ENCODE results near the gene EPN3.

The EPN3 gene

DNA sequence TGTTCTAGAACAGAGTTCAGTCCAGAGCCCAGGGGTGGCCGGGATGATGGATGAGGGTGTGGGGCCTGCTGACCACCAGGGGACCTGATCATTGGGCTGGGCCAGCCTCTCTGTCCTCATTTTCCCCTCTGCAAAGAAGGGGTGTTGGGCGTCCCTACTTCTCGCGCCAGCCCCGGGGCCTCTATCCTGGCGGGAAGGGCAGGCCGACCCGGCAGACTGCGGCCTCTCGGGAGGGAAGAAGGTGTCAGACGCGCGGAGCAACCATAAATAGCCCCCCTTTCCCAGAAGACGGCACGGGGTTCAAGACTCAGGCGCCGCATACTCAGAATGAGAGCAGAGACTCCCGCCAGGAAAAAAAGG lies 26.0 kb downstream of the EPN3 start:
- no peak for TF ChIP-seq GATA3 (IDR thresholded peaks at IDR 0.05; ENCODE audit: low read depth, low read length)
- TF ChIP-seq GATA2 (IDR thresholded peaks at IDR 0.05; ENCODE audit: low read depth, low read length): no peak

DNA sequence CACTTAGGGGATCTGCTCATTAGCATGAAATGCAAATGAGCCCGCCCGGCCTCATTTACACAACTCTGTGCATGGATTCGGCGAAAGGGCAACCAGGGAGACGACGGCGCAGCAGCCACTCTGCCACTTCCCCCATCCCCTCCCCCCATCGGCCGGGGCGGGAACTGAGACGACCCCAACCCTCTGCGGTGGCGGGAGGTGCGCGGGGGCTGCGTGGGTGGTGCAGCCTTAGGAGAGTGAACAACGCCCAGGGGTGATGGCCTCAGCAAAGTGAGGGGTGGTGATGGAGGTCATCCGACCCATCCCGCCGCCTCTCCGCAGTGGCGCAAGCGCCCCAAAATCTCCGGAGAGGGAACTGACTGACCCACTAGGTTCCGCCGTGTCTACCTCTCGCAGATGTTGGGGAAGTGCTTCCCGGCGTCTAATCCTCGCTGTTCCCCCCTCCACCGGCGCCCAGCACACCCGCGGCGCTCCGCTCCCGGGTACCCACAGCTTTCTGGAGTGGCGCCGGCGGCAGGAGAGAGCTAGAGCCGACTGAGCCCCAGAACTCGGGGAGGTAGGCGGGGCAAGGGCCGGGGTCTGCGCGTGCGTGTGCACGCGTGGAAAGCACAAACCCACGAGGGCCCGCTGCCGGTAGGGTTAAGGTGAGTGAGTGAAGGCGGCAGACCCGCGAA lies 26.5 kb downstream of the EPN3 start:
- TF ChIP-seq GATA3 (IDR thresholded peaks at IDR 0.05; ENCODE audit: low read depth, low read length): no peak
- TF ChIP-seq GATA2 (IDR thresholded peaks at IDR 0.05; ENCODE audit: low read depth, low read length): no peak

DNA sequence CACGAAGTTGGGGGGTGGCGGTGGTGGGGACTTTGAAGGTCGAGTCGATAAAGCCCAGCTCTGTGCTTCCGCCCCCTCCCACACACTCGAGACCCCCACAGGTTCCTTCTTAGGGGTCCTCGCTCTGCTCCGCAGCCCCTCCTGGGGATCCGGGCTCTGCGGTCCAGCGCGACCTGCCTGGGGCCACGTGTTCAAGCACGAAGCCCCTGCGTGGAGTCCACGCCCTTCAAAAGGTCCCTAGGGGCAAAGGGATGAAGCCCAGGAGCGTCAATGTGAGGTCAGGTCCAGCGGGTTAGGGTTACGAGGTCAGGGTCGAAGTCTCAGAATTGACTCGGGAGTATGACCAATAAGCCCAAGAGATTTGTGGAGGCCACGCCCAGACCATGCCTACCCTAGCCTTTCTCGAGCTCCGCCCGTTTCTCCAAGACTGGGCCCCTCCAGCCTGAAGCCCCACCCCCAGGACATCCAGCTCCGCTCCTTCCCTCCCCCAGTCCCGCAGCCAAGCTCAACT lies 27.2 kb downstream of the EPN3 start:
- TF ChIP-seq GATA2 (IDR thresholded peaks at IDR 0.05; ENCODE audit: low read depth, low read length): no peak
- no peak for TF ChIP-seq GATA3 (IDR thresholded peaks at IDR 0.05; ENCODE audit: low read depth, low read length)

DNA sequence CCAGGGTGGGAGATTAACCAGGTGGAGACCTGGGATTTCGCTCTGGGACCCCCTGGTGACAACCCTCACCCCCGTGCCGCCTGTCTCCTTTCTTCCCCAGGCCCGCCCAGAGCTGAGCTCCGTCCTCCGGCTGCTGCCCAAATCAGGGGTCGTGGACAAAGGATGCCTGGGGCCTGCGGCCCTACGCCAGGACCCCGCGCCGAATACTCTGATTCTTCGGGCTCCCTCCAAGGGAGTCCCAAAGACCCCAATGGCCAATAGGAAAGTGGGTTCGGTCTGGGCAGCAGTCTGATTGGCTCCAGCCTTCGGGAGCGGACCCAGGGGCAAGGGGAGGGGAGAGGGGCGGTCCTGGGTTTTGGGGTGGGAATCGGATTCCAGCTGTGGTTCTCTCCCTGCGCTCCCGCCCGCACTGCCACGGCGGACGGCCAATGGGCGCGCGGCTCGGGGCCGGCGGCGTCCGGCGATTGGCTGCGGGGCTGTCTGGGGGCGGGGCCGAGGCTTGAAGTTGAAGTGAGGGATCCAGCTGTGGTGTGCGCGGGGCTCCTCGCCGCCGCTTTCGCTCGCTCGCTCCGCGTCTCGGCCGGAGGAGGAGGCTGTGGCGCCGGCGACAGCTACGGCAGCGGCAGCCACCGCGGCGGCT lies 27.8 kb downstream of the EPN3 start, which contains the start of gene CACNA1G:
CACNA1G (plus strand) TSS at position 531 of the 640 bp plus-strand sequence. CDS start 745 bp downstream, outside the sequence.
- no peak for TF ChIP-seq GATA3 (IDR thresholded peaks at IDR 0.05; ENCODE audit: low read depth, low read length)
- no peak for TF ChIP-seq GATA2 (IDR thresholded peaks at IDR 0.05; ENCODE audit: low read depth, low read length)

DNA sequence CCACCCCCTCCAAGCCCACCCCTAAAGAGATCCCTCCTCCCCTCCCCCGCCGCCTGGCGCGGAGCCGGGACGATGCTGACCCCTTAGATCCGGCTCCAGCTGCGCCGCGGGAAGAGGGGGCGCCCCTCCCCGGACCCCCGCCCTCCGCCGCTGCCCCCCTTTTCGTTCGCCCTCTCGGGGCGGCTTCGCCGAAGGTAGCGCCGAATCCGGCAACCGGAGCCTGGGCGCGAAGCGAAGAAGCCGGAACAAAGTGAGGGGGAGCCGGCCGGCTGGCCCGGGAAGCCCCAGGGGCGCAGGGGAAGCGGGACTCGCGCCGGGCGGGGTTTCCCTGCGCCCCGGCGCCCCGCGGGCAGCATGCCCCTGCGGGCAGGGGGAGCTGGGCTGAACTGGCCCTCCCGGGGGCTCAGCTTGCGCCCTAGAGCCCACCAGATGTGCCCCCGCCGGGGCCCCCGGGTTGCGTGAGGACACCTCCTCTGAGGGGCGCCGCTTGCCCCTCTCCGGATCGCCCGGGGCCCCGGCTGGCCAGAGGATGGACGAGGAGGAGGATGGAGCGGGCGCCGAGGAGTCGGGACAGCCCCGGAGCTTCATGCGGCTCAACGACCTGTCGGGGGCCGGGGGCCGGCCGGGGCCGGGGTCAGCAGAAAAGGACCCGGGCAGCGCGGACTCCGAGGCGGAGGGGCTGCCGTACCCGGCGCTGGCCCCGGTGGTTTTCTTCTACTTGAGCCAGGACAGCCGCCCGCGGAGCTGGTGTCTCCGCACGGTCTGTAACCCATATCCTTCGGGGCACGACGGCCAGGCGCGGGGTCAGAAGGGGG lies 28.6 kb downstream of the EPN3 start:
- TF ChIP-seq GATA3 (IDR thresholded peaks at IDR 0.05; ENCODE audit: low read depth, low read length) (no peak), GATA2 (IDR thresholded peaks at IDR 0.05; ENCODE audit: low read depth, low read length) (no peak)

DNA sequence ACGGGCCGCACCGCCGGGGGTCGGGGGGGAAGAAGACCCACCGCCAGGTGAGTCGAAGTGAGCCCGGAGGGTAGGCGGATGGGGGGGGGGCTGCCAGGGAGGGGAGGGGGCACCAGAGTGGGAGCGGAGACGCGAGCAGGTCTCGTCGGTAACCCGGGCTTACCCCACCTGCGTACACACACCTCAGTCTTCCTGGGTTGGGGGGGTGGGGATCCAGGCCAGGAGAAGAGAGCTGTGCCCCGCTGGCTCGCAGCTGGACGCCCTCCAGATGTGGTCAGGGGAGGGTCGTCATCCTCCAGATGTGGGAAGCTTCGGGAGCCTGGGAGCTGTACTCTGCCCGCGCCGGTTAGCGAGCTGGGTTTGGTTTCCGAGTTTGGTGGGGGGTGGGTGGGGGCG lies 29.2 kb downstream of the EPN3 start:
- no peak for TF ChIP-seq GATA2 (IDR thresholded peaks at IDR 0.05; ENCODE audit: low read depth, low read length)

DNA sequence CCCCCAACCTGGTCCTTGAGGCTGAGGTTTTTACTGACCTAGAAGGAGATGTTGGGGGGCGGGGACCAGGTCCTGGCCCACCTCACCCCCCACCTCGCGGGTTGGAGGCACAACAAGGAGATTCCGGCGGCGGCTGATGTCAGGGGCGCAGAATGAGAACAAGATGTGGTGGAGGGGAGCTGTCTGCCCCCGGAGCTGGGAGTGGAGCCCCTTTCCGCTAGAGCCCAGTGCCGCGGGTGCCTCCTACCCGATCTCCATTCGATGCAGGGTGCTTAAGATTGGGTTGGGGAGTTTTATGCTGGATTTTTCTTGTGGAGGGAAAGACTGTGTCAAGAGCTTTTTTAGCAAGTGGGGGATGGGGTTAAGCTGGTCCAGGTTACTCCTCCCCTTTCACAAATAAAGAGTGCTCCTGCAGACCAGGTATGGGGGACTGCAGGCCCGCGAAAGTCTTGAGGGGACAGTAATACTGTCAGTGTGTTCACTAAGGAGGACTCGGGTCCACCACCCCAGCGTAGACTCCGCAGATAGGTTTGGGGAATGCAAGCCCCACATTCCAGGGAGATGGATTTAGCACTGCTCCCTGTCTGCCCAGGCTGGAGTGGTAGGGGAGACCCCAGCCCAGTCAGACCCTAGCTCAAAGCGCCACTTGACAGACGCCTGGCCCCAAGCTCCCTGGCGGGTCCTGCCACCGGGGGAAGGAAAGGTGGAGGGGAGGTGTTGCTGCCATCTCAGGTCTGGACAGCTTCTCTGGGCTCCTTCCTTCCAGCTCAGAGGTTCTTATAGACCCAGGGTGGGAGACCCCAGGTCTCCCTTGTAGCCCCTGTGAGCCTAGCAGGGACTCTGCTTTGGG lies 29.9 kb downstream of the EPN3 start:
- TF ChIP-seq GATA3 (IDR thresholded peaks at IDR 0.05; ENCODE audit: low read depth, low read length) (no peak), GATA2 (IDR thresholded peaks at IDR 0.05; ENCODE audit: low read depth, low read length) (no peak)

DNA sequence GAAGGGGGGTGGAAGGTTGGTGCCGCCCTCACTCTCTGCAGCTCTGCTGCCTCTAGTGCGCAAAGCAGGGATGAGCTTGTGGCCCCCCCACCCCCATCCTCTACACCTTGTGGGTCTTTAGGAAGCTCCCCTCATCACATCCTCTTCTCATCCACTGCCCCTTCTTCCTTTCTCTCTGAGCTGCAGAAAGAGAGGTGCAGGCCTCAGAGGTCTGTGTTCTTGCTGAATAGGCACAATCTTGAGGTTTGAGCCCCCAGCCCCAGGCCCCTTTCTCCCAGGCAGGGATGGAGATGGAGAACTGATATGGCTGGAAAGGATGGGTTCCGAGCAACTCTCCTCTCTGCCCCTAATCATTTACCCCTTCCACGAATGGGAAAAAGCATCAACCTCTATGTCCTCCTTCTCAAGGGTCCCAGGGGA lies 30.6 kb downstream of the EPN3 start:
- TF ChIP-seq GATA2 (IDR thresholded peaks at IDR 0.05; ENCODE audit: low read depth, low read length): peak; percentile 26; the same call in 1 of the 2 replicates
- no peak for TF ChIP-seq GATA3 (IDR thresholded peaks at IDR 0.05; ENCODE audit: low read depth, low read length)

DNA sequence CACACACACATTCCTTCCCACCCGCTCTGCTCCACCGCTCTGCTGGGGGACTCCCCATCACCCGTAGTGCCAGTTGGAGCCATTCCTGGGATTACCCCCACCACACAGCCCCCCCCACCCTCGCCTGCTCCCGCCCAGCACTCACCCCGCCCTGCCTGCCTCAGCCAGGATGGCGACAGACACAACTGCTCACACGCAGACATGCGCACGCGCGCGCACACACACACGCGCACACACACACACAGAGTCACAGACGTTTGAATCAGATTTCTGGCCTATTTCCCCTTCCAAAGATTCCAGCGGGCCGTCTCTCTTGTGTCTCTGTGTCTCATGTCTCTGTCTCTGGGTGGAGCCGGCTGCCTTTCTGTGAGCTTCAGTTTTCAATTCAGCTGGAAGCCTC lies 32.4 kb downstream of the EPN3 start:
- TF ChIP-seq GATA3 (IDR thresholded peaks at IDR 0.05; ENCODE audit: low read depth, low read length): no peak

DNA sequence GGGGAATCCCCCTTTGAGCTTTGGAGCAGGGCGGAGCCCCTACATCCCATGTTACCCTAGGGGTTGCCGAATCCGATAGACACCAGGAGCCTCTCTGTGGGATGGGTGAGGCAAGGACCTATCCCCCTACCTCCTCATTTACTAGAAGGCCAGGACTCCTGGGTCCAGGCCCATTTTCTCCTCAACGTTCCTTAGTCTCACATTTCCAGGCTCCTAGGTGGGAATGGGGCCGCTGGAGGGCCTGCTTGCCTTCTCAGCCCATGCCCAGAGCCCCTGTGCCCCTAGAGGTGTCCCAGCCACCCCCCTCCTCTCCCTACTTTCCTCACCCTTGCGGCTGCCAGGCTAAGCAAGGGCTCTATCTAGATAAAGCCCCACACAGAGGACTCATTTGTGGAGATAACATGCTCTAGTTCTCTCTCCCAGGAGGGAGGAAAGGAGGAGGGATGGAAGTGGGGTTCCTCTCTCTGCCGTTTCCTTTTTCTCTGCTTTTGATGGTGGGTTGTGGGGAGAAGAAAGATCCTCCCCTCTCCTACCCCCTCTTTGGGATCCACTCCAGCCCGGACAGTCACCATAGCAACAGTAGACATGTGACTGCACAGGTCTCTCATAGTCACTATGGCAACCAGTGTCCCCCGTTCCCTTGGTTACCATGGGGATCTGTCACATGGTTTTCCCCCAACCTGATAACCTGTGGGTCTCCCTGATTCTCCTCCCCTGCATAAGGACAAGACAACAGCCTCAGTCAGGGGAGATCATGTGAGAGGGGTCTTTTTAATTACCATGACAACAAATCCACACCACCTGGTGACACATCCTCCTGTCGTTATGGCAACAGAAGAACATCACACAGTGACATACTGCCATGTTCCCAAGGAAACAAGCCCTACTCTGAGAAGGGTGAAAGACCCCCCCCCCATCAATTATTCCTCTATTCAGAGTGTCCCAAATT lies 33.1 kb downstream of the EPN3 start:
- TF ChIP-seq GATA2 (IDR thresholded peaks at IDR 0.05; ENCODE audit: low read depth, low read length) (peak; percentile 81), GATA3 (IDR thresholded peaks at IDR 0.05; ENCODE audit: low read depth, low read length) (no peak)

DNA sequence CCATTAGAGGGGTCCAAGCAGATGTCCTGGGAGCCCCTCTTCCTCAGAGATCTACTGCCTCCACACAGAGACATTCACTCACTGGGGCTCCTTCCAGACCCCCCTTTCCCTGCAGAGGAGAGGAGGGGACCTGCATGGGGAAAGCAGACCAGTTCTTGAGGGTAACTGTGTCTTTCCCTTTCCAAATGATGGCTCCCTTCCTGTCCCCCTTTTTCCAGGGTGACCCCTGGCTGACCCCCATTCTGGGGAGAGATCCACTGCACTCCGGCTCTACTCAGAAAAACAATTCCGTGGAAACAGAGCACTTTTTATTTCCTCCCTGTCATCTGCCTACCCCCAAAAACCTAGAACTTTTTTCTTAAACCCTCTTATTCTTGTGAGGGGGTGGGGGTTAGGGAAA lies 34.4 kb downstream of the EPN3 start:
- TF ChIP-seq GATA3 (IDR thresholded peaks at IDR 0.05; ENCODE audit: low read depth, low read length) (no peak), GATA2 (IDR thresholded peaks at IDR 0.05; ENCODE audit: low read depth, low read length) (no peak)

DNA sequence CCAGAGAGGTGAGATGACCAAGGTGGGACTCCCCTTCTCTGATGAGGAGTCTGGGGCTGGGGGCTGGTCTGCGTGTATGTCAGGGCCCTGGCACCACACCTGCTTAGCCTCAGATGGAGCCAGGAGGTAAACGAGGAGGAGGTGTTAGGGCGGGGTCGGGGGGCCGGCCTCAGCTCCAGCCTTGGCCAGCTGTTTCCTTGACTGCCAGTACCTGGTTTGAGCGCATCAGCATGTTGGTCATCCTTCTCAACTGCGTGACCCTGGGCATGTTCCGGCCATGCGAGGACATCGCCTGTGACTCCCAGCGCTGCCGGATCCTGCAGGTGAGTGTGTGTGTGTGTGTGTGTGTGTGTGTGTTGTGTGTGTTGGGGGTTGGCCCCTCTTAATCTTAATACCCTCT lies 36.1 kb downstream of the EPN3 start:
- TF ChIP-seq GATA2 (IDR thresholded peaks at IDR 0.05; ENCODE audit: low read depth, low read length) (no peak), GATA3 (IDR thresholded peaks at IDR 0.05; ENCODE audit: low read depth, low read length) (no peak)

DNA sequence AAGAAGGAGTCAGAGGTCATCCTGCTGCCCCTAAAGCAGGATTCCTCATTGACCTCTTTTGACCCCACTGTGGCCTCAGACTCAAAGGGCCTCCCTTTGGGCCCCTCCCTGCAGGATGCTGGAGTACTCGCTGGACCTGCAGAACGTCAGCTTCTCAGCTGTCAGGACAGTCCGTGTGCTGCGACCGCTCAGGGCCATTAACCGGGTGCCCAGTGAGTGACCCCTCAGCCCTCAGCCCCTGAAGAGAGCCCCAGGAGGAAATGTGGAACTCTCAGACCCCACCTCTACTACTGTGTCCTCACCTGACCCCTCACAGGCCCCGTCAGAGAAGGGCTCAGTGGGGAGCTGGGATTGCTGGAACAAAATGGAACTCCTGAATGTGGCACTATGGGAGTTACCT lies 37.1 kb downstream of the EPN3 start:
- TF ChIP-seq GATA3 (IDR thresholded peaks at IDR 0.05; ENCODE audit: low read depth, low read length) (no peak), GATA2 (IDR thresholded peaks at IDR 0.05; ENCODE audit: low read depth, low read length) (no peak)

Data from SH-SY5Y (cell line).